Suppressor macrophage treated with lipopolysaccharide for 4 hours (primary cell): Measurements from ENCODE around the gene MAB21L1.
A peak's percentile ranks its signal among the peaks of the same experiment; 100 is the strongest.

ENCODE experiments used
- DNase-seq: peaks from one replicate; pipeline ENCODE4 v3.0.0-alpha.2; 2020

Gene MAB21L1

DNA sequence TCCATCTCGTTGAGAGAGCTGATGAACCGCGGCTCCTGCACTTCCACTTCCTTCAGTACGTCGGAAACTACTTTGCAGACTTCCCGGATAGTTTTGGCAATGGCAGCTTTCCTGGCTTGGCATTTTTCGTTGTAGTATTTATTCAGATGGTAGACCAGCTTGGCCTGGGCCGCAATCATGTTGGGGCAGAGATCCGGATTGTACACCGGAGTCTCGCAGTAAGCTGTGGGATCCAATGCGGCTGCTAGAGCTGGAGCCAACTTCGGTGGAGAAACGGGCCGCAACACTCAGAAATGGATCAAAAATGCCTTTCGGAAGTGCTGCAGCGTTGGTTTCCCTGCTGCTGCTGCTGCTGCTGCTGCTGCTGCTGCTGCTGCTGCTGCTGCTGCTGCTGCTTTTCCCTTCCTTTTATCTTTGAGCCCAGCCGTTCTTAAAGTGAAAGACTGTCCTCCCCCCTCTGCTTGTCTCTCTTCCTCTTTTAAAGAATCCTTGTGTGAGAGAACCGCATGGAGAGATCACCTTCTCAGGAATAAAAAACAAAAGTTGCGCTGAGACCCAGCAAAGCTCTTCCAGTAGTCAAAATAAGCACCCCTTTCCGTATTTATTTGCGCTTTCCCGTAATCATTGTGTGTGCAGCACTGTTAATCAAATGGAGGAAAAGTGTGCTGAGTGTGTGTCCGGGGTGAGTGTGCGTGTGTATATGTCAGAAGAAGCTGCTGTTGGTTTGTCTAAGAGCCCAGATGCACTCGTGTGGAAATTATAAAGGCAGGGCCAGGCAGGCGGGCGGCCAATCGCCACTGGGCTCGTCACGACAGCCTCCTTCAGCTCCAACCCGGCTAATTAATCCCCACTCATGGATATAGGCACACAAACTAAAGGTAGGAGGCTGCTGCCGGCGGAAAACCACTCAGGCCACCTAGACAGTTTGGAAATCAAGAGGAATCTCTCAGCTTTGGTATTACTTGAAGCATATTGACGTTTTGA is at the start of gene MAB21L1:
MAB21L1 (minus strand) TSS at position 730 of the 984 bp plus-strand sequence; CDS start at position 179, 551 bp downstream.
- DNase-seq, result peak; percentile 19

DNA sequence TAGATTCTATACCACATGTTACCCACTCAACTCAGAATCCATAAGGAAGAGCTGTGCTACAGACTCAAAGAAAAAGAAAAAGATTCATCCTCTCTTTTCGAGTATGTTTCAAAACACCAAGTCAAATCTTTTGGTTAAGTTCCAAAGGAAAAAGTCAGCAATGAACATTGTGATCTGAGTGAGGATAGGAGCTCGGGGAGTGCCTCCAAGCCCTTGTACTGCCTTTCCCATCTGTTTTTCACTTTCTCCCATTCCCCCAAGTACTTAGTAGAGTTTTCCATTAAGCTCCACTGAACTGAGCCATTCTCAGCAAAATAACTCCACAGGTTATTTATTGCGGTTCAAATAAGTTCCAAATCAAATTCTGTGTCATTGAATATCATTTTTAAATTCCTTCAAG is 47.7 kb upstream of the MAB21L1 start:
- no peak for DNase-seq

DNA sequence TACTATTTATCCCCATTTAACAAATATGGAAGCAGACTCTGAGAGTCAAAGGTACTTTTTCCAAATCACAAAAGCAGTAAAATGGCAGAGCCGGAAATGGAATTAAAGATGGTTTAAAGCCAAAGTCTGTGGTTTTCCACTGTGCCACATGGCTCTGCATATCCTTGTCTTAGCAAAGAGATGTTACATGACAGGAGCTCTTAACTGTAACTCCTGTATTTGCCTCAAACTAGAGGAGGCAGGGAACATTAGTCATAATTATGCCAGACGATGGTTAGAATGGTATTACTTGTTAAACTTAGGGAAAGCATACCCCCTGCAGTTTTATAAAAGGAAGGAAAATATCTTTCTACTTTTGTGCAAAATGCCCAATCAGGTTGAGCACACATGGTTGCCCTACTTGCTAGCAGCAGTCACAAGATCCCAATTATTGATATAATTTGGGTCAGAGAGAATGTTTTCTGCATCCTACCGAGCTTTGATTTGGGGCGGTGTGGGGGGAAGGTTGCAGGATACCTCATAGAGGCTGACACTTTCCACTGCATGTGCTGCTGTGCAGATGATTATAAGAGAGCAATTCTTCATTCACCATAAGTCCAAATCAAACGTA is 42.0 kb upstream of the MAB21L1 start:
- no peak for DNase-seq

DNA sequence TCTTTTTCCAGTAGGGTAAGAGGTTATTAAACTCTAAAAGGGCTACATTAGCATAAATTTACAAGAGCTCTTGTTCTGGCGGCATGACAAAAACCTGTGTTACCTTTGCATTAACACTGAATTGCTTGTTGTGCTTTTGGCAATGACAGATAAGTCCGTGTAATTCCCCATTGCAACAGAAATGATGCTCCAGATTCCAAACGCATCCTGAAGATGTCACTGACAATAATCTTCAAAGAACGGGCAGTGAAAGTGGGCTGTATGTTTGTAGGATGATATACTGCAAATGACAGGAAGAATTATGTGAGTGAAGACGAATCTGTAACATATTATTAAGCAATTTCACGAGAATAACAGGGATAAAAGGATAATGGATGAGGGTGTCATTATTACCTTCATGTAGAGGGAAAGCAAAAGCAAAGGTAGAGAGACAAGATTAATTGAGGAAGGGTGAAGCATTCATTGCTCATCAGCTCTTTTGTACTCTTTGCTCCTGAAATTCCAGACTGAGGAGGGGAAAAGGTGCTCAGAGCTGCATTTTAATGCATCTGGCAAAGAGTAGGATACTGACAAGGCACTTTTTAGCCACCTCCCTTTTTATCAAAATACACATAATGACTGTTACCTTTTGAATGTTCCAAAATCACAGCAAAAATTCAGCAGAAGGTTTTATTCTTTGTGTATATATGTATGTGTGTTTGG is 38.5 kb upstream of the MAB21L1 start:
- DNase-seq, result no peak

DNA sequence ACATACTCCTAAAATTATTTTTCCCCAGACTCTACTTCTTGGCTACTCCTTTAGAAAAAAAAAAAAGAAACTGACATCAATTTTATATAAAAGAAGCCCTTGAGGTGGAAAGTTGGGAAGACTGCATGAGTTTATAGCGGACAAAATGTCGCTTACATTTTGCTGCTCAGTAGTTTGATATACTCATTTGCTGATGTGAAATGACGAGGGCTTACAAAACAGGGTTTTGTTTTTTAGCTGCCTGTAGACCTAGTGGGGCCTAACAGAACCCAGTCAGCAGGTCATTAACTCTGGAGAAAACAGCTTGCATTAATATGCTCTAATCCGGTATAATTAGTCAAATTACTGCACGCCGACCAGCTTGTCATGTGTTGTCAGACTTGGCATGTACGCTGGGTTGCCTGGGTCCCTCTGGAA is 37.6 kb upstream of the MAB21L1 start:
- no peak for DNase-seq

DNA sequence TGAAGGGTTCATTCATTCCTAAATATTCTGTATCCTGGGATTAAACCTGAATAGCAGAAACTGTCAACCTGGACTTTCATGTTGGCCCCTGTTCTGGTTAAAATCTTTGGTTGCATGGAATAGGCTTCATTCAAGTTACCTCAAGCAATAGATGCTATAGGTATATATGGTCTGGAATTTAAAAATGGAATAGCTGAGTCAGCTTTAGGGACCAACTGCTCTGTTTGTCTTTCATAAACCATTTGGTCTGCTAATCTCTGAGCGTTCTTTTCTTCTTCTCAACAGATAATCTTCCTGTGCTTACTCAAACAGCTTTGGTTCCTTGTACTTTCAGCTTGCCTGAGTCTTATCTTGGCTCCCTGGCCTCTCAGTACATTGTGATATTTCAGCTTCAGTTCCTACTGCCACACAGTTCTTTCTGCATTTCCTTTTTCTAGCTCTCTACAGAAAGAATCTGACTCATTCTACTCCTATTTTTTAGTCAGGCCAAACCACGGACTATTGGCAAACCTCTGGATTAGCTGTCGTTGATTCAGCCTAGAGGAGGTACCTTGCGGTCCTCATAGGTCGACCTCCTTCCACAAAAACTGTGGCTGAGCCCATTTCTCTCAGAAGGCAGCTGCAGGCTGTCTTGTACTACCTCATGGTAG is 35.9 kb upstream of the MAB21L1 start:
- peak; percentile 49 for DNase-seq

DNA sequence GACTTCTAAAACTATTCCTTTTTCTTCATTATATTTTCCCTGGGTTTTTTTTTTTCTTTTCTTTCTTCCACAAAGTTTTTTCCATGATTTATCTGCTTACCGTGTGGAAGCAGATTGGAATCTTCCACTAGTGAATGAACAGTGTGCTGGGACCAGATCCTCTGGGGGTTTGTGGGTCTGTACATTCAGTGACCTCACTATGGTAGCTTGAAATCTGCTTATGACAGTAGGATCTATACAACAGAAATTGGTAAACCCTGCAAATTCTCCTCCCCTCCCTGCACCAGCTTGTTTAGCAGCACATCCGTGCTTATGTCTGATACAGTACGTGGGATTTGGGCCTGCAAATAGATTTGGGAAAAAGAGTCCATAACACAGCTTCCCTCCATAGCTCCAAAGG is 26.0 kb upstream of the MAB21L1 start:
- DNase-seq, result no peak

DNA sequence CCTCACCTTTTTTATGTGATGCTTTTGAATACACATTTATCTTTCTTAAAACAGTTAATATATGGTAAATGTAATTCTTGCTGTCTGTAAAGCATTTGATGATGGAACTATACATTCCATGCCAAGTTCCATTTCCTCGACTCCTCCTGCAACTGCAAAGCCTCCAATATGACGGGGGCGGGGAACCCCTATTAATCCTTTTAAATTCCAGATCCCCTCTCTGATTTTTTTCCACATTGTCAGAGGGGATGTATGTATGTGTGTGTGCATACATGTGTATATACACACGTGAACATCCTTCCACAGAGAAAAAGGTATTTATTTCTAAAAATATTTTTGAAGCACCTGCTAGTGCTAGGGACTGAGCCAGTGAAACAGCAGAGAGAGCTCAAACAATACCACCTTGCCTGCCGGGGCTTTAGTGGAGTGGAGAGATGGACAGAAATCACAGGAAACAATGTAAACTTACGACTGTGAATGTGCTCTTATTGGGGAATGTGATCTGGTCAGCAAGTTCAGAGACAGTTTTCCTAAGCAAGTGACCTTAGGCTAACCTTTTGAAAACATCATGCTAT is 25.3 kb upstream of the MAB21L1 start:
- DNase-seq, result no peak

DNA sequence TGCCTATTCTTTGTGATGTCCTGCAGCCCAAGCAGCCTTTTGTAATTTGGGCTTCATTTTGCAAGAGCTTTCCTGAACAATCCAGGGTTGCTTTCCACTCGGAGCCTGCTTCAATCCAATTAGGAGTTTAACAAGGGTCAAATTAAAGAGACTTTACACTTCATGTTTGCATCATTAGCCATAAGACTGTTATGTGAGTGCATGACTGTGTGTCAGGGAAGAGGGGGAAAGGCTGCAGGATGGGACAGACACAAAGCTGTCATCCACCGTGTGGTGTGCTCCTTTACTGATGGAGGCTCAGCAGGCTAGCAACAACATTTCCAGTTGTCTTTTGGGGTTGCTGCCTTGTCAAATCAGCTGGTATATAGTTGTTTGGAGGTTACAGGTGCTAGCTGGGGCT is 23.7 kb upstream of the MAB21L1 start:
- no peak for DNase-seq

DNA sequence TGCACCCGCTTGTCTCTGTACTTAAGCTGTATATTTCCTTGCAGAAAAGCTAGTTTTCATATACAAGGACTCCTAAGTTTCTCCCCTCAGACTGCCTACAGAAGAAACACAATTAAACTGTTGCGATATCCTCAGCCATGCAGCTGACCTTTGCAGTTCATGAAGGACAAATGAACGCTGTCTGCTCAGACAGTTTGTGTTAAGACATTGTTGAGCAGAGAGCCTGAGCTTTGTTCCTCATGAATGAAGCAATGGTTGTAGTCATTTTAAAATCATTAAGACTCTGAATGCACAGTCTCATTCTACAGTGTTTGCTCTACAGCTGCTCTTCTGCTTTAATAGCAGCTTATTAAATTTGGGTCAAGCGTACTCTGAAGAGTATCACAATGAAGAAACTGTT is 23.2 kb upstream of the MAB21L1 start:
- no peak for DNase-seq

DNA sequence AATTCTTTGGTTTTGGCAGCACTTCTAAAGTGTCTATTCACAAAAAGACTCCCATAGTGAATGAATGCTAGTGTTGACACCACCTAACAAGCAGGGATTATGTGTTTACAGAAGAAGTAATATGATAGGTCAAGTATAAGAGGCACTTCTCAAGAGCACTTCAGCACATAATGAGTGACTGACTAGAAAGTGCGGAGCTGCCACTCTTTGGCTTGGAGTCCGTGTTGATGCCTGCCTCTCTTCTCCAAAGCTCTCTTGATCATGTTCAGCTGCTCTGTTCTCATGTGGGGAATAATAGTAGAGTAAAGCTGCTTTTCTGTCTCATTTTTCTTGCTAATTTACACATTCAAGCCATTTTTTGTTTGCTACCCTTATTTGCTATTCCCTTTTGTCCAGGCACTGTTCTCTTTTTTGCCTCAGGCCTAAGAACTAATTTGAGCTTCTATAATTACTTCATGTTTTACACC is 22.7 kb upstream of the MAB21L1 start:
- DNase-seq, result no peak

DNA sequence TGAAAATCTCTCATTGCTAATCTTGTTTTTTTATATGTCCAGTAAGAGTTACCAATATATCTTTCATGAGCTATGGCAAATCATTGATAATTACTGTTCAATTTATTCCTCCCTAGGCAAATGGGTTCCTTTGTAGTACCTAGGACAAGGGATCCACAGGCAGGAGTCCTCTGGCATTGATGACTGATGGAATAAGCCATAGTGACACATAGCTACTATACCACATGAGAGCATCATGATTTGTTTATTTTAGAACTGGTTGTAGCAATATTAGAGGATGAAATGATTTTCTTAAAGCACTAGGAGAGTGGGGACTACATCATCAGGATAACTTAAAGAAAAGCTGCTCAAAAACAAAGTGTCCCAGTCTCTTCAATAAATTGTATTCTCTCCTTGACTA is 21.7 kb upstream of the MAB21L1 start:
- no peak for DNase-seq

DNA sequence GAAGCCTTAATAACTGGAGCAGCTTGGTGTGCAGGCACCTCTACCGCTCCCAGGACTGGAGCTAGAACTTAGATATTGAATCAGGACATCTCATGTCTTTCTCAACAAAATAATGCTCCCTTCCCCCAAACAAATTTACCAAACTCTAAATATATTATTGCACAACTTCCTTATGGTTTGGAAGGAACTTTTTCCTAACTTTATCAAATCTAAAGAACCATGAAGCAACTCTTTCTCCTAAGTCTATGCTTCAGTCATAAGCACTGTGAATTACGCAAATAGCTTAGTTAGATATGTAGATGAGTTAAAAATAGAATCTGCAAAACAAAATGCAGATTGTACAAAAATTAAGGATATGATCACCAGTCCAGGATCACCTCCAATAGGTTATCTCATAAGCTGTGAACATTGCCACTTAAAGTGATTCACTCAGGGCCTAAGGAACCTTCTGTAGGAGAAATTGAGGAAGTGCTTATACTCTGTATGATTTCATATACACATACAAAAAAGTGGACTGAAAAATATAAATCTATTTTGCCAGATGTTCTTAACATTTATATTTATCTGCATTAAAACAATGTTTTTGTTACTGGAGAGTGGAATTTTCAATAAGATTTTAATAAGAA is 20.4 kb upstream of the MAB21L1 start:
- DNase-seq, result peak; percentile 44

DNA sequence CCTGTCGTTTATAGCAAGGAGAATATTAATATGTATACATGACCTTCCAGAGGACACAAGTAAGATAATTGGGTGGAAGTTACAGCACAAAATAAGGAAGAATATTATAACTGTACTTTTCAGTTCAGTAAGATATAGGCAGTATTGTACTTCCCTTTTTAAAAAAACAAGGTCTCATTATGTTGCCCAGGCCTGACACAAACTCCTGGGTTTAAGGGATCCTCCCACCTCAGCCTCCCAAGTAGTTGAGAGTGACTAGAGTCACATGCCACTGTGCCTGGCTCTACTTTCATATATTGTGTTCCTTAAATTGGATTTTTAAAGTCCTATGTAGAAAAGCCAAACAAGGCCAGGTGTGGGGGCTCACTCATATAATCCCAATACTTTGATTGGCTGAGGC is 19.5 kb upstream of the MAB21L1 start:
- peak; percentile 16 for DNase-seq

DNA sequence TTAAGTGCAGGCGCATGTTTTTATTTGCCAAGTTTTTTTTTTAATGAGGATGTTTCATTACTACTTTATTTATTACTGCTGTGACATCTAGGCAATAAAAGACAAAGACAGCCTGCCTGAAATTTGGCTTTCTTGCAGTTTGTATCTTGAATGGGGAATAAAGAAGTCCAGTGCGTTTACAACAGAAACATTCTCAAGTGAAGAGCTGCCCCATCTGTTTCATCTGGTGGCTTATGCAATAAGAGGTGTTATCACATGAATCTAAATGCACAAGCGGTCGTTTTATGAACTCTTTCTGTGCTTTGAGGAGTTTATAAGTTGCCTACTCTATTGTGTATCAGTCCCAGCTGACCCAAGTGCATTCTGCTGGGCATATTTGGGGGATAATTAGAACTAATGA is 12.6 kb upstream of the MAB21L1 start:
- DNase-seq, result no peak

DNA sequence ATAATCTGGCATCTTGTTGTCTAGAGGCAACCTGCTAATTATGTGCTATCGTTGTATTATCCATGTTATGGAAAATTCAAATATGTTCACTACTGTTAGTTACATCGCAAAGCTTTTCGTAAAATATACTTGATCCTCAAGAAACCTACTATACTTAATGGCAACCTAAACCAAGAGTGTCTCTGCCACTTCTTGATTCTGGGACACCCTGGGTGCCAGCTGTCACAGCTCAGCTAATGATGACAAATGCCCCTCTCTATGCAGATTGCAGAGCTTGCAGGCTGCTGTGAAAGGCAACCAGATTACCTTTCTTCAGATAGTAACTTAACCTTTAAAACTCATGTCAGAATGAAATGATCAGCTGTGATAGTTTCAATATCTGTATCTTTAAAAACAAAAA is 8.9 kb upstream of the MAB21L1 start:
- DNase-seq, result no peak

DNA sequence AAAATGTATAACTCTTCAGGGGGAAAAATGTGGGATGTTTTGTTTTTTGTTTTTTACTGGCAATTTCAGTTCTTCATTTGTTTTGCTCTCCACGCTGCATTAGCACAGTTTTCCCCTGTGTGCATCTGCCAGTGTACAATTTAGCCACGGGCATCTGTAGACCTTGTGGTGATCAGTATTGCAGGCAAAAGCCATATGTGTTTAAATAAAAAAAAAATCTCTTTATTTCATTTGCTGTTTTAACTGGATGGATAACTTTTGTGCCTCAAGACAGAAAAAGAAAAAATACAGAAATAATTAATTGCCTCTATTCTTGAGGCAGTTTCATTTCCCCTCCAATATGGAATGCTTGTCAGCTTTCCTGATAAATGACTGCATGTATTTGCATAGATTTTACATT is 7.9 kb upstream of the MAB21L1 start:
- DNase-seq, result no peak

DNA sequence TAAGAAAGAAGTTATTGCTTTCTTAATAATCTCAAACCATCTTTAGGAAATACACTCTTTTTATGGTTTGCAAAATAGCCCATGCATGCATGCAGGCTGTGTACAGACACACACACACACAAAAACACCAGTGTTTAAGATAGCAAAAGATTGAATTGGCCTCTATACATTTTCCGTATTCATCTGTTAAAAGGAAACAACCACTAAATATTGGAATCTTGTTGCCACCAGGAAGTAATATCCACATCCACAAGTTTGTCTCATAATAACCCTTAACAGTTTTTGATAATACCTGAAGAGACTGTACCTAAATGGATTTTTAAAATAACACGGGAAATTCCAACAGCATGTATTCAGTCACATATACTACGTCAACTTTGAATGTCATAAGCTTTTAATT is 7.3 kb upstream of the MAB21L1 start:
- DNase-seq, result no peak

DNA sequence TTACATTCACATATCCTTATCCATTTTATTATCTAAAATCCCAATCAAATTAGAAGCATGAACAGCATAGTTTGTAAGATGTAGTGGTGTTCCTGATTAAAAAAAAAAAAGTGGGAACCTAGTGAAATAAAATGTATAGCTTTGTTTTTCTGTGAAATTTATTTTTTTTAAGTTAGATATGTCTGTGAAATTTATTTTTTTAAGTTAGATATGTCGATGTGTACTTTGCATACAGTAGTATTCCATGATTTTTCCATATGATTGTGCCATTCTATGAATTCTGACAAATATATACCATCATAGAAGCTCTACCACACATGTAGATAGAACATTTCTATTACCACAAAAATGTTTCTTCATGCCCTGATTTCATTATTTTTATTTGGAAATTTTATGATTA is 6.0 kb upstream of the MAB21L1 start:
- no peak for DNase-seq

DNA sequence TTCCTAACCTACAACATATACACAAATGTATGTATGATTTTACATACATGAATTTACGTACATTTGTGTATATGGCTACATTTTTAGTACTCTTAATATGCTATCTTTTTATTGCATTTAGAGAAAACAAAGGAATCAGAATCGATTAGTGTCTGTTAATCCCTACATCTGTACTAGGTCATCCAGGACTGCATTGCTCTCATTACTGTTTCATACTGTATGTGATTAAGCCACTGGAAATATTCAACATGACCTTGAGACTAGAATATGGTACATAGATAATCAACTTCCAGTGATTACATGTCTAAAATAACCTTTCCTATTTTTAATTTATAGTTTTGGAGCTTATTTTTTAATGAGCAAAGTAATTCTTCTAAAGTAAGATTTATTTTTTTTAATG is 5.3 kb upstream of the MAB21L1 start:
- DNase-seq, result no peak

DNA sequence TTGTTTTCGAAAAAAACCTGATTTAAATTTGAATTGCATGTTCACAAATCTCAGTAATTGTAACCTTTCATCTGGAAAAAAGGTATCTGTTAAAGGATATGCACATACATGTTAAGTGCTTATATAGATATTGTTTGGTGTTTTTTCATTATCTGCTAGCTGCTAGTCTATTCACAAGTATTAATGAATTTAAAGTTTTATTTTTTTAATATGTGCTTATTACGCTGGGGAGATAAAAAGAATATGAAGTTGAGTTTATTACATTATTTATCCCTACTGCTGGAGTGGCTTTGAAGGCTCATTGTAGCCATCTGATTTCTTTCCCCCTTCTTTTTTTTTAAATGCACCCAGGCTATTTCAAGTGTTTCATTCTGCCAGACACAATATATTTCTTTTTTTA is 3.9 kb upstream of the MAB21L1 start:
- no peak for DNase-seq

DNA sequence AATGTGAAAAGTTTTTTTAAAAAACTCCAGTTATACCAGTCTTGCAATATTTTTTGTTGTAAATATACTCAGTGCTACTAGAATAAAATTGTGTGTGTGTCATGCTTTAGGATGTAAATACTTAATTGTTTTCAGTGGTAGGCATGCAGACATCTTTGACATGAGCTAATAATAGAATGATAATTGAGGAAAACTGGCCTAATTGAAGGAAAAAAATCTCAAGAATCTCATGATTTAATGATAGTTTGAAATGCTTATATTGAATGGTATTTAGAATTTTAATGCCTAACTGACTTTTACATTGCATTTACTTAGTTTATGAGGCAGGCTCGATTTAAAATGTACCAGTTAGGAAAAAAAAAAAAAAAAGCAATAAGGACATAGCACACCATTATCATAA is 3.2 kb upstream of the MAB21L1 start:
- no peak for DNase-seq
